Mucosa of rectum (tissue), 2 donors: Measurements from ENCODE around the gene ALDH18A1.
"Not testable (repeated sequence)": the region's sequence is repeated elsewhere in the genome, so short reads cannot be mapped to it uniquely, and the experiment has no call there.

Source experiments
- H3K27ac ChIP-seq, 2 donors: one replicate each; pipeline ENCODE4 v1.7.0; 2013; ENCODE audit warnings: inconsistent platforms in 2 of 2, low read depth in 2 of 2, low read length in 2 of 2
- H3K27me3 ChIP-seq, 2 donors: one replicate each; pipeline ENCODE4 v1.7.0; 2013; ENCODE audit warnings: low read length in 2 of 2; ENCODE audit not compliant: control insufficient read depth in 2 of 2, insufficient read depth in 2 of 2
- H3K36me3 ChIP-seq, 2 donors: one replicate each; pipeline ENCODE4 v1.7.0; 2013; ENCODE audit warnings: low read length in 2 of 2; ENCODE audit not compliant: control insufficient read depth in 2 of 2, insufficient read depth in 2 of 2
- H3K4me1 ChIP-seq, 2 donors: one replicate each; pipeline ENCODE4 v1.7.0; 2013; ENCODE audit warnings: low read length in 2 of 2, mild to moderate bottlenecking in 1 of 2; ENCODE audit not compliant: control insufficient read depth in 2 of 2, insufficient read depth in 2 of 2
- H3K4me3 ChIP-seq, 2 donors: one replicate each; pipeline ENCODE4 v1.7.0; 2013; ENCODE audit warnings: low read length in 2 of 2
- H3K9ac ChIP-seq, 2 donors: one replicate each; pipeline ENCODE4 v1.7.0; 2013; ENCODE audit warnings: low read length in 2 of 2, low read depth in 1 of 2, mild to moderate bottlenecking in 1 of 2
- H3K9me3 ChIP-seq, 2 donors: one replicate each; pipeline ENCODE4 v1.7.0; 2013; ENCODE audit warnings: low read length in 2 of 2; ENCODE audit not compliant: control insufficient read depth in 2 of 2
- donor health status: healthy.
- donor health status: Normal muscosa, but diverticular disease.

The ALDH18A1 gene

GRCh38 chr10:95626500-95626899 is 30.0 kb downstream of the ALDH18A1 start:
- Histone ChIP-seq H3K27ac (peak overlapping the region in 1 of 2 donors; percentile 66), H3K9me3 (no peaks in the 10 kb centered on the region), H3K4me3 (no peak overlapping the region), H3K9ac (no peak overlapping the region), H3K36me3 (peaks cover 27 to 52% of the 10 kb centered on the region in 2 donors), H3K27me3 (no peaks in the 10 kb centered on the region), H3K4me1 (peaks cover 15 to 28% of the 10 kb centered on the region in 2 donors)

- H3K4me1 ChIP-seq, H3K4me3 ChIP-seq: not testable (repeated sequence)
- peaks cover 45 to 54% of the 10 kb centered on the region in 2 donors for H3K36me3 ChIP-seq
Measured at GRCh38 chr10:95620415-95620814, 36.1 kb downstream of the ALDH18A1 start.

GRCh38 chr10:95618101-95618500 is 38.4 kb downstream of the ALDH18A1 start:
- Histone ChIP-seq H3K4me3 (no peak overlapping the region), H3K9me3 (no peaks in the 10 kb centered on the region), H3K9ac (no peak overlapping the region), H3K36me3 (peaks cover 58 to 59% of the 10 kb centered on the region in 2 donors), H3K27ac (no peak overlapping the region), H3K4me1 (peaks cover 5 to 16% of the 10 kb centered on the region in 2 donors), H3K27me3 (no peaks in the 10 kb centered on the region)

More at GRCh38 chr10:95620415-95620814, 36.1 kb downstream of the ALDH18A1 start:
- H3K27me3 ChIP-seq, H3K9ac ChIP-seq, H3K9me3 ChIP-seq, H3K27ac ChIP-seq: not testable (repeated sequence)

DNA sequence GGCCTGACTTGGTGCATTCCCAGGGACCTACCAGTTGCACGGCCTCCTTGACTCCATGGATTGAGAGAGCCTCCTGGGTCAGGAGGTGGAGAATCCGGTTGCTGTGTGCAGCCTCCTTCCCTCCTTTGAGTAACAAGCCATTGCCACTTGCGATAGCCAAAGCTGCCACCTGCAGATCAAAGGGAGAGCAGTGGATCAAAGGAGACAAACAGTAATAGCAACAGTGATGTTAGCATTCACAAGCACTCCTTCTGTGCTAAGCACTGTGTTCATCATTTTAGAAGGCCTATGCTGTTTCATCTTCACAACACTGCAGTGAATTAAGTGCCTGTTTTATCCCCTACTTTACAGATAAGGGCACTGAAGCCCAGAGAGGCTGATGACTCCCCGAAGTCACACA is 40.1 kb downstream of the ALDH18A1 start:
- H3K27ac ChIP-seq, result no peak overlapping the region
- no peaks in the 10 kb centered on the region for H3K27me3 ChIP-seq
- H3K36me3 ChIP-seq, result peaks cover 69 to 72% of the 10 kb centered on the region in 2 donors
- no peak overlapping the region for H3K4me3 ChIP-seq
- H3K9me3 ChIP-seq, result no peaks in the 10 kb centered on the region
- H3K4me1 ChIP-seq, result peaks cover 12 to 16% of the 10 kb centered on the region in 2 donors
- H3K9ac ChIP-seq, result no peak overlapping the region

GRCh38 chr10:95613330-95613729 is 43.2 kb downstream of the ALDH18A1 start:
- Histone ChIP-seq H3K4me1 (peaks cover 12 to 16% of the 10 kb centered on the region in 2 donors), H3K9me3 (no peaks in the 10 kb centered on the region), H3K4me3 (no peak overlapping the region), H3K36me3 (peaks cover 83 to 84% of the 10 kb centered on the region in 2 donors), H3K27me3 (no peaks in the 10 kb centered on the region), H3K9ac (no peak overlapping the region), H3K27ac (peak overlapping the region; percentile 74 to 85)

DNA sequence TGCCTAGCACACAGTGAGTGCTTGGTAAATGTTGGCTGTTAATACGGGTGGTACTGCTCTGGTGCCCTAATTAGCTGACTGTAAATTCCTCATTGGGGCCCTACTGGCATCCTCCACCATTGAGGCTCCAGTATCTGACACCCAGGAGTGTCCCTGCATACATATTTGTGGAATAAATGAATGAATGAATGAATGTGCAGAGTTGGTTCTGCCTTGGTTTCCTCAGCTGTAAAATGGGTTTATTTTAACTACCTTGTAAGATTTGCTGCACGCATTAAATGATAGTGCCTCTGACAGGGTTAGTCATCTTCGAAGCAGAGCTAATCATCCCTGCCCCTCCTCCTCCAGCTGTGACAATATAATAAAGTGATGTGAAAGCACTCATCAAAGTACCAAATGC is 45.8 kb downstream of the ALDH18A1 start:
- no peak overlapping the region for H3K4me3 ChIP-seq
- H3K9ac ChIP-seq, result no peak overlapping the region
- H3K9me3 ChIP-seq, result no peaks in the 10 kb centered on the region
- peaks cover 12 to 16% of the 10 kb centered on the region in 2 donors for H3K4me1 ChIP-seq
- H3K27me3 ChIP-seq, result no peaks in the 10 kb centered on the region
- H3K36me3 ChIP-seq, result peaks cover 77 to 84% of the 10 kb centered on the region in 2 donors
- no peak overlapping the region for H3K27ac ChIP-seq

- Histone ChIP-seq H3K9me3 (no peaks in the 10 kb centered on the region), H3K4me3 (no peak overlapping the region), H3K36me3 (peaks cover 44 to 57% of the 10 kb centered on the region in 2 donors), H3K27ac (no peak overlapping the region), H3K4me1 (no peaks in the 10 kb centered on the region), H3K9ac (no peak overlapping the region), H3K27me3 (no peaks in the 10 kb centered on the region)
Measured at GRCh38 chr10:95606922-95607321, 49.6 kb downstream of the ALDH18A1 start.

DNA sequence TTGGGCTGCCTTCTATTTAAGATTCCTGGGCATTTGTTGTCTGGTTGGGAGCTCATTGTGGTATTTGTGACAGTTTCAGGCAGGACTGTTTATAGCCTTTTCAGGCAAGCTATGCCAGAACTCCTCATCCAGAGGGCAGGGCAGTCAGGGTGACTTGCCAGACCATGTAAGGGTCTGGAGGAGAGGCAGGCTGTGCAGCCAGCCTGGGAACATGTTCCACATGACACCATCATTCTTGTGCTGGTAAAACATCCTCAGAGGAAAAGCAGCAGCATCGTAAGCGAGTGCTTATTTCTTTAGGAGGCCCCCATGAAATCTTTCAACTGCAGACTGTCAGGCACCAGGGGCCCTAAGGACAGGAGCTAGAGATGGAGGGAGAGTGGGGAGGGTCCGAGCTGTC is 51.3 kb downstream of the ALDH18A1 start:
- Histone ChIP-seq H3K4me1 (peaks cover 0 to 5% of the 10 kb centered on the region in 2 donors), H3K4me3 (no peak overlapping the region), H3K27ac (peak overlapping the region in 1 of 2 donors; percentile 25)

DNA sequence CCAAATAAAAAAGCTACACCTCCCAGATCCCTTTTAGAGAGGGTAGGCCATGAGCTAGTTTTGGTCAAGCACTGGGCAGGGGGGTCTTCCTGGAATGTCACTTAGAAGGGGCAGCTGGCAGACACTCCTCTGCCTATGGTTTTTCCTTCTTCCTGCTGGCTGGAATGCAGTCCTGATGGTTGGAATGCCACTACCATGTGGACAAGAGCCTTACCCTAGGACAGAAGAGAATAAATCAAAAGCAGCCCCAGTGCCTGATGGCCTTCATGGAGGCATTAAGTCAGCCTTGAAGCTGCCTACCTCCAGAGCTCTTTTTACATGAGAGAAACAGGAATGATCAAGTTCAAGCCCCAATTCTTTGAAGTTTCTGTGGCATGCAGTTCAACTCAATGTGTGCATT is 51.9 kb downstream of the ALDH18A1 start:
- peaks cover 25 to 37% of the 10 kb centered on the region in 2 donors for H3K36me3 ChIP-seq
- H3K9me3 ChIP-seq, result no peaks in the 10 kb centered on the region
- H3K4me1 ChIP-seq, result peaks cover 0 to 5% of the 10 kb centered on the region in 2 donors
- H3K4me3 ChIP-seq, result no peak overlapping the region
- H3K9ac ChIP-seq, result no peak overlapping the region
- H3K27ac ChIP-seq, result no peak overlapping the region
- H3K27me3 ChIP-seq, result no peaks in the 10 kb centered on the region

More for the DNA sequence above, 51.3 kb downstream of the ALDH18A1 start:
- Histone ChIP-seq H3K9me3 (no peaks in the 10 kb centered on the region), H3K9ac (no peak overlapping the region), H3K27me3 (no peaks in the 10 kb centered on the region), H3K36me3 (peaks cover 28 to 40% of the 10 kb centered on the region in 2 donors)

GRCh38 chr10:95602382-95602781 is 54.1 kb downstream of the ALDH18A1 start:
- Histone ChIP-seq H3K9ac (no peak overlapping the region), H3K4me1 (peaks cover 0 to 5% of the 10 kb centered on the region in 2 donors)

More at GRCh38 chr10:95602382-95602781, 54.1 kb downstream of the ALDH18A1 start:
- Histone ChIP-seq H3K36me3 (peaks cover 11 to 18% of the 10 kb centered on the region in 2 donors), H3K4me3 (no peak overlapping the region), H3K27me3 (no peaks in the 10 kb centered on the region), H3K27ac (no peak overlapping the region), H3K9me3 (no peaks in the 10 kb centered on the region)
